HCT116 (cell line): ENCODE results near the gene LINS1. TPM values are rescaled to one million over a fixed set of nuclear protein-coding genes. Genes with fewer than 3 reads are reported as not detected.

ENCODE experiments used
- ATAC-seq: fragments of 200-7000 bp; cut with Tn5 transposase; 2 replicates; pipeline ENCODE4 v1.9.1; 2020; ENCODE audit warnings: mild to moderate bottlenecking, moderate library complexity
- BruUV-seq: library from RNA; stranded (reverse); fragments of 400-500 nt; replicated peaks from 2 replicates; lab custom pipeline; 2021; lab: Mats Ljungman, UMichigan
- CTCF ChIA-PET: fragments of 300-600 bp; sonication (Branson Sonifier 250); formaldehyde crosslinking; loops from one replicate; lab custom pipeline; 2021; ENCODE audit warnings: antibody characterized with exemption; lab: Charles Lee
- POLR2A ChIA-PET: fragments of 300-600, 350-600 bp; sonication (Branson Sonifier 250); formaldehyde crosslinking; loops from one replicate; lab custom pipeline; 2021; ENCODE audit warnings: antibody characterized with exemption; lab: Charles Lee
- RAD21 ChIA-PET, 2 experiments: fragments of 300-600 bp; sonication (Branson Sonifier 250); formaldehyde crosslinking; loops; one replicate each; lab custom pipeline; 2023; ENCODE audit warnings: low total read pairs in 2 of 2; ENCODE audit not compliant: uncharacterized antibody in 2 of 2, unreplicated experiment in 2 of 2, low non-redundant PET in 1 of 2; lab: Charles Lee
- DNase-seq: peaks from one replicate; pipeline ENCODE4 v3.0.0-alpha.2; 2010; ENCODE audit warnings: low read depth, low spot score
- H2AFZ ChIP-seq: fragments of 200-600 bp; shearing (Covaris generic), sonication (generic); 2 replicates; pipeline ENCODE4 v1.6.1; 2017; ENCODE audit warnings: low read depth, mixed run types, mixed read lengths, antibody characterized with exemption, low read length; ENCODE audit not compliant: poor library complexity, severe bottlenecking
- H3K27ac ChIP-seq: 2 replicates; pipeline ENCODE4 v1.5.1; 2012; ENCODE audit warnings: low read depth, low read length
- H3K27me3 ChIP-seq: fragments of 200-600 bp; sonication (generic); 2 replicates; pipeline ENCODE4 v1.6.1; 2016; ENCODE audit warnings: mixed run types, low read length, mixed read lengths; ENCODE audit not compliant: insufficient read depth
- H3K36me3 ChIP-seq, 2 experiments: fragments of 200-500 bp in 1 of 2; fragments of 200-600 bp in 1 of 2; sonication (Bioruptor generic) in 1 of 2; sonication (generic) in 1 of 2; 2 replicates each; pipeline versions ENCODE4 v1.5.1 to v1.6.1; 2014 to 2016; ENCODE audit warnings: low read length in 2 of 2, inconsistent platforms in 1 of 2, mixed read lengths in 1 of 2, mixed run types in 1 of 2; ENCODE audit not compliant: insufficient read depth in 2 of 2, control insufficient read depth in 1 of 2
- H3K4me1 ChIP-seq, 2 experiments: fragments of 200-600 bp in 1 of 2; sonication (generic) in 1 of 2; 2 replicates each; pipeline versions ENCODE4 v1.5.1 to v1.6.1; 2012 to 2017; ENCODE audit warnings: low read length in 2 of 2, inconsistent platforms in 1 of 2, mild to moderate bottlenecking in 1 of 2, mixed read lengths in 1 of 2, mixed run types in 1 of 2, moderate library complexity in 1 of 2; ENCODE audit not compliant: insufficient read depth in 2 of 2, control insufficient read depth in 1 of 2
- H3K4me2 ChIP-seq: fragments of 200-600 bp; sonication (generic); 2 replicates; pipeline ENCODE4 v1.6.1; 2017; ENCODE audit warnings: mixed run types, low read length, mixed read lengths
- H3K4me3 ChIP-seq, 2 experiments: fragments of 200-600 bp in 1 of 2; sonication (generic) in 1 of 2; replicated peaks in 1 of 2; 2 replicates each; pipeline ENCODE4 v1.5.1; 2011 to 2016; ENCODE audit warnings: low read length in 2 of 2, control low read depth in 1 of 2, low read depth in 1 of 2, mild to moderate bottlenecking in 1 of 2, mixed read lengths in 1 of 2, mixed run types in 1 of 2
- H3K79me2 ChIP-seq: fragments of 200-600 bp; sonication (generic); 2 replicates; pipeline ENCODE4 v1.6.1; 2017; ENCODE audit warnings: mild to moderate bottlenecking, mixed run types, low read length, moderate library complexity, mixed read lengths; ENCODE audit not compliant: insufficient read depth
- H3K9ac ChIP-seq: fragments of 200-600 bp; sonication (generic); 2 replicates; pipeline ENCODE4 v1.6.1; 2016; ENCODE audit warnings: low read length, mixed read lengths
- H3K9me2 ChIP-seq: fragments of 200-600 bp; sonication (generic), shearing (Covaris generic); 2 replicates; pipeline ENCODE4 v1.6.1; 2017; ENCODE audit warnings: mixed run types, mild to moderate bottlenecking, moderate library complexity; ENCODE audit not compliant: insufficient read depth
- H3K9me3 ChIP-seq, 2 experiments: fragments of 200-500 bp in 1 of 2; fragments of 200-600 bp in 1 of 2; sonication (Bioruptor generic) in 1 of 2; sonication (generic) in 1 of 2; 2 replicates each; pipeline ENCODE4 v1.6.1; 2014 to 2017; ENCODE audit warnings: low read length in 2 of 2, mixed read lengths in 2 of 2, inconsistent platforms in 1 of 2, low read depth in 1 of 2, mild to moderate bottlenecking in 1 of 2, mixed run types in 1 of 2, moderate library complexity in 1 of 2; ENCODE audit not compliant: control insufficient read depth in 1 of 2, insufficient read depth in 1 of 2
- H4K20me1 ChIP-seq: fragments of 200-600 bp; sonication (generic), shearing (Covaris generic); 2 replicates; pipeline ENCODE4 v1.6.1; 2017; ENCODE audit warnings: mixed run types, mild to moderate bottlenecking, moderate library complexity; ENCODE audit not compliant: insufficient read depth
- ATF3 ChIP-seq: IDR thresholded peaks from 2 replicates; pipeline ENCODE4 v1.6.1; 2012
- CBX3 ChIP-seq: IDR thresholded peaks from 2 replicates; pipeline ENCODE4 v1.6.1; 2012; ENCODE audit warnings: low read depth
- CEBPB ChIP-seq: IDR thresholded peaks from 2 replicates; pipeline ENCODE4 v1.6.1; 2012; ENCODE audit warnings: low read depth
- CTCF ChIP-seq, 3 experiments: fragments of 200-600 bp in 1 of 3; sonication (generic) in 1 of 3; IDR thresholded peaks in 2 of 3; conservative IDR thresholded peaks in 1 of 3; 2 replicates each; pipeline ENCODE4 v1.5.1; 2012 to 2017; ENCODE audit warnings: low read depth in 2 of 3, low read length in 2 of 3, antibody characterized with exemption in 1 of 3, borderline replicate concordance in 1 of 3, control low read depth in 1 of 3, mild to moderate bottlenecking in 1 of 3, mixed read lengths in 1 of 3, mixed run types in 1 of 3, moderate library complexity in 1 of 3; ENCODE audit not compliant: insufficient read depth in 1 of 3
- EGR1 ChIP-seq: IDR thresholded peaks from 2 replicates; pipeline ENCODE4 v1.6.1; 2012; ENCODE audit warnings: low read depth
- EZH2 ChIP-seq: fragments of 200-600 bp; sonication (generic); IDR thresholded peaks from 2 replicates; pipeline ENCODE4 v1.6.1; 2017; ENCODE audit warnings: antibody characterized with exemption, mixed run types
- FOSL1 ChIP-seq: IDR thresholded peaks from 2 replicates; pipeline ENCODE4 v1.6.1; 2012; ENCODE audit warnings: low read depth
- JUND ChIP-seq: IDR thresholded peaks from 2 replicates; pipeline ENCODE4 v1.6.1; 2012
- POLR2AphosphoS5 ChIP-seq: IDR thresholded peaks from 2 replicates; pipeline ENCODE4 v1.6.1; 2011; ENCODE audit warnings: mild to moderate bottlenecking, low read depth, low read length, moderate library complexity
- RAD21 ChIP-seq: IDR thresholded peaks from 2 replicates; pipeline ENCODE4 v1.6.1; 2012; ENCODE audit warnings: low read depth, mild to moderate bottlenecking
- REST ChIP-seq: IDR thresholded peaks from 2 replicates; pipeline ENCODE4 v1.6.1; 2012; ENCODE audit warnings: low read depth
- SIN3A ChIP-seq: IDR thresholded peaks from 2 replicates; pipeline ENCODE4 v1.6.1; 2012; ENCODE audit warnings: low read depth
- SP1 ChIP-seq: IDR thresholded peaks from 2 replicates; pipeline ENCODE4 v1.6.1; 2012; ENCODE audit warnings: low read depth
- SRF ChIP-seq: IDR thresholded peaks from 2 replicates; pipeline ENCODE4 v1.6.1; 2012; ENCODE audit warnings: low read depth
- TCF7L2 ChIP-seq: IDR thresholded peaks from 2 replicates; pipeline ENCODE4 v1.7.0; 2011; ENCODE audit warnings: borderline replicate concordance, inconsistent platforms; ENCODE audit not compliant: insufficient read depth, insufficient read length; ENCODE audit errors: extremely low read depth
- ZBTB33 ChIP-seq: IDR thresholded peaks from 2 replicates; pipeline ENCODE4 v1.6.1; 2011; ENCODE audit warnings: mild to moderate bottlenecking, low read length, moderate library complexity; ENCODE audit not compliant: insufficient replicate concordance; ENCODE audit errors: extremely low read depth
- ZNF274 ChIP-seq: fragments of 200-500 bp; sonication (Bioruptor generic); IDR thresholded peaks from 2 replicates; pipeline ENCODE4 v1.6.1; 2014; ENCODE audit warnings: mild to moderate bottlenecking, low read depth, low read length, inconsistent platforms
- intact Hi-C: fragments of 100-400 bp; cut with micrococcal nuclease; formaldehyde crosslinking; loops from 2 replicates; pipeline ENCODE4 v1.10.0; 2022
- total RNA-seq: library from RNA; stranded (reverse); gene quantifications from one replicate; pipeline ENCODE4 v1.2.1, GENCODE V29; 2021; ENCODE audit not compliant: unreplicated experiment

LINS1 gene
- total RNA-seq, 1 experiment from 2014 or later: 14.7 TPM

GRCh38 chr15:100566850-100567628 lies 34.9 kb downstream of the LINS1 start:
- BruUV-seq: no TSS peak
- Histone ChIP-seq H3K27ac (no peak overlapping the region), H3K9me2 (no peaks in the 10 kb centered on the region), H4K20me1 (no peaks in the 10 kb centered on the region; the same call in 1 of the 2 replicates), H2AFZ (no peak overlapping the region), H3K36me3 (peaks cover 0 to 9% of the 10 kb centered on the region in 2 experiments), H3K4me2 (no peak overlapping the region), H3K27me3 (no peaks in the 10 kb centered on the region), H3K4me3 (no peak overlapping the region), H3K79me2 (no peaks in the 10 kb centered on the region), H3K9ac (no peak overlapping the region), H3K4me1 (no peaks in the 10 kb centered on the region), H3K9me3 (no peaks in the 10 kb centered on the region)
- POLR2A ChIA-PET: no interaction called here
- intact Hi-C loops: no loop called here
- CTCF ChIA-PET: no interaction called here
- TF ChIP-seq POLR2AphosphoS5 (no peak), EGR1 (no peak), CEBPB (no peak), ATF3 (no peak), SRF (no peak), ZNF274 (no peak), FOSL1 (no peak), CBX3 (no peak), SIN3A (no peak), CTCF (IDR thresholded peaks at IDR 0.05 in 2 of 3, conservative IDR thresholded peaks at IDR 0.05 in 1 of 3; ENCODE audit: borderline replicate concordance in 1 of 3, insufficient read depth in 1 of 3, low read depth in 2 of 3, low read length in 2 of 3) (no peak), SP1 (no peak), EZH2 (no peak), JUND (no peak), TCF7L2 (no peak), ZBTB33 (no peak), RAD21 (no peak), REST (no peak)
- DNase-seq (no peak), ATAC-seq (no peak)
- RAD21 ChIA-PET: no interaction called here
